SIG-M5 treated with dmso at 0.1 percent for 504 hours (cell line): ENCODE measurements around the gene EVI5L.
"Not testable (repeated sequence)": the region's sequence is repeated elsewhere in the genome, so short reads cannot be mapped to it uniquely, and the experiment has no call there.

ENCODE experiments used
- DNase-seq: peaks from one replicate; lab custom pipeline; 2025; ENCODE audit not compliant: unreplicated experiment; lab: John Stamatoyannopoulos, UW

The EVI5L gene

GRCh38 chr19:7816040-7816439 lies 14.0 kb upstream of the EVI5L start:
- not testable (repeated sequence) for DNase-seq

- peak; percentile 81 for DNase-seq
Measured at GRCh38 chr19:7817801-7818200, 12.2 kb upstream of the EVI5L start.

- DNase-seq = no peak
Measured at GRCh38 chr19:7818806-7819205, 11.2 kb upstream of the EVI5L start.

GRCh38 chr19:7819337-7819736 lies 10.7 kb upstream of the EVI5L start:
- no peak for DNase-seq

GRCh38 chr19:7820588-7820987 lies 9.4 kb upstream of the EVI5L start:
- DNase-seq = no peak

GRCh38 chr19:7822910-7823515 lies 7.0 kb upstream of the EVI5L start:
- DNase-seq = no peak

GRCh38 chr19:7823686-7824301 lies 6.2 kb upstream of the EVI5L start:
- DNase-seq = no peak

- no peak for DNase-seq
Measured at GRCh38 chr19:7829166-7829520, 875 bp upstream of the EVI5L start.

- DNase-seq = no peak
Measured at GRCh38 chr19:7830272-7830771, 304 bp downstream of the EVI5L start.

- no peak for DNase-seq
Measured at GRCh38 chr19:7830823-7831222, 805 bp downstream of the EVI5L start.

- DNase-seq = no peak
Measured at GRCh38 chr19:7831452-7831851, 1.4 kb downstream of the EVI5L start.

GRCh38 chr19:7832009-7832408 lies 2.0 kb downstream of the EVI5L start:
- DNase-seq = no peak

- DNase-seq = no peak
Measured at GRCh38 chr19:7832781-7833180, 2.8 kb downstream of the EVI5L start.

- DNase-seq = no peak
Measured at GRCh38 chr19:7833225-7834099, 3.4 kb downstream of the EVI5L start.

- no peak for DNase-seq
Measured at GRCh38 chr19:7839476-7839875, 9.5 kb downstream of the EVI5L start.

GRCh38 chr19:7840629-7841028 lies 10.6 kb downstream of the EVI5L start:
- DNase-seq = no peak

GRCh38 chr19:7841751-7842660 lies 12.0 kb downstream of the EVI5L start:
- no peak for DNase-seq

- no peak for DNase-seq
Measured at GRCh38 chr19:7842661-7843294, 12.8 kb downstream of the EVI5L start.

- no peak for DNase-seq
Measured at GRCh38 chr19:7843521-7843920, 13.5 kb downstream of the EVI5L start.

- no peak for DNase-seq
Measured at GRCh38 chr19:7844405-7844804, 14.4 kb downstream of the EVI5L start.

GRCh38 chr19:7844951-7845350 lies 14.9 kb downstream of the EVI5L start:
- DNase-seq = no peak
